NAMALWA (cell line): ENCODE results near the gene DNHD1.
"Not testable (repeated sequence)": the region's sequence is repeated elsewhere in the genome, so short reads cannot be mapped to it uniquely, and the experiment has no call there.

Experiments used
- DNase-seq: peaks from one replicate; pipeline ENCODE4 v3.0.0-alpha.2; 2015; ENCODE audit warnings: low spot score

The DNHD1 gene

DNA sequence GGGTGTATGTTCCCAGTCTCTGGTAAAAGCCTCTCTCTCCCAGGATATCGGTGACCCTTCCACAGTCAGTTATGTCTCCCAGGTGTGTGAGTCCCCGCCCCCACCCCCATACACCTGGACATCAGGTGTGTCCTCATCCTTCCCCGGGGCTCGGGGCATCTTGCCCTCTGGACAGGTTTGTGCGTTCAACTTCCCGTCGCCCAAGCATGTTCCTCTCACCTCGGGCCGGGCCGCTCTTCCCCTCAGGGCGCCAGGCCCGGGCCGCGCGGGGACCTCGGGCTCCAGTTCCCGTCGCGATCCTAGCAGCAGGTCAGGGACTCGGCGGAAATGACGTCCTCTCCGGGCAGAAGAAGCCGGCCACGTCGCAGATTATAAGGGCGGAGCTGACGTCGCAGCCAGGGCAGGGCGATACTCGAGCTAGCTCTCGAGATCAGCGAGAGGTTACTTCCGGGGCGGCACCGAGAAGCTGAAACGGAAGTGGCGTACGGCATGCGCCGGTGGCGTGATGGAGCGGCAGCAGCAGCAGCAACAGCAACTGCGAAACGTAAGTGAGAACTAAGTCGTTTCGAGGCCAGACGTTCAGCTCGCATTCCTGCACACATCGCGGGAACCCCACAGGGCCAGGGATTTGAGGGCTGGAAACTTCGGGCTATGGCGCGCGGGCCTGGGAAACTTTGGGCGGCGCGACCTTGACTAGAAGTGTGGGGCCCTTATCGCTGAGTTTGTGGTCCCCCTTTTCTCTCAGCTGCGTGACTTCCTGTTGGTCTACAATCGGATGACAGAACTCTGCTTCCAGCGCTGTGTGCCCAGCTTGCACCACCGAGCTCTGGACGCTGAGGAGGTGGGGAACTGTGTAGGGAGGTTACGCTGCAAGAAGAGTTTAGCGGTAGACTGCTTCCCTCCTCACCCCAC lies 15.8 kb upstream of the DNHD1 start, which contains the start of the genes ARFIP2 and TIMM10B:
ARFIP2 (minus strand) TSS at position 320 of the 912 bp plus-strand sequence. CDS start 910 bp downstream, outside the sequence.
TIMM10B (plus strand) TSS at position 490 of the 912 bp plus-strand sequence; CDS start at position 506, 16 bp downstream.
- peak; percentile 98 for DNase-seq

- no peak for DNase-seq
Observed at GRCh38 chr11:6481924-6482275, 15.2 kb upstream of the DNHD1 start.

DNA sequence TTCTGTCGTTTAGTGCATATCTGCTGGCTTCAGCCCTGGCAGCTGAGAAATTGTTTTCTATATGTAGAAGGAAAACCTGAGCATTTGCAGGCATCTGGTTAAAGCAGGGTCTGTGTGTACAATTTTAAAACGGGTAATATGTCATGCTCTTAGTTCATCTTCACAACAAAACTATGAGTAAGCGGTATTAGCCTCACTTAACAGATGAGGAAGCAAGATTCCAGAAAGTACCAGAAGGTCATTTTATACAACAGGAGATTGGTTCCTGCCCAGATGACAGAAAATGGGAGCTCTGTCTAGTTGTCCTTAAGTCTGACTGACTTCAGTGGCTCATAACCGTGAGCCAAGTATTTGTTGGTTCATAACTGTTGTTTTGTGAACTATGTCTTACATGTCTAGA lies 14.6 kb upstream of the DNHD1 start:
- DNase-seq: no peak

- no peak for DNase-seq
Observed at GRCh38 chr11:6483015-6483414, 14.1 kb upstream of the DNHD1 start.

DNA sequence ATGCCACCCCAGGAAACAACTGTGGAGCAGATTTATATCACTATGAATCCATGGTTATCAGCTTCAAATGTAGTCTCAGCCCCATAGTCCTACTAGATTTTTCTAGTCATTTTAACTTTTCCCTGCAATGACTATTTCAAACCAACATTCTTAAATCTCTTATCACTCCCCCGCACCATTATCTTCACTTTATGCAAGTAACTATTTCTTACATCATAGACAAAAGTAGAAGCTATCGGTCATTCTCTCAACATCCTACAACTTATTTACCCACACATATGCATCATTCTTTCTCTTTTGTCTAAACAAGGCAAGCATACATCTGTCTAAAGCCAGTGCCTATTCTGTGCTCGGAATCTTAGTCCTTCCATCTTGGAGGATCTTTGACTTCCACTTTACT lies 11.4 kb upstream of the DNHD1 start:
- no peak for DNase-seq

DNA sequence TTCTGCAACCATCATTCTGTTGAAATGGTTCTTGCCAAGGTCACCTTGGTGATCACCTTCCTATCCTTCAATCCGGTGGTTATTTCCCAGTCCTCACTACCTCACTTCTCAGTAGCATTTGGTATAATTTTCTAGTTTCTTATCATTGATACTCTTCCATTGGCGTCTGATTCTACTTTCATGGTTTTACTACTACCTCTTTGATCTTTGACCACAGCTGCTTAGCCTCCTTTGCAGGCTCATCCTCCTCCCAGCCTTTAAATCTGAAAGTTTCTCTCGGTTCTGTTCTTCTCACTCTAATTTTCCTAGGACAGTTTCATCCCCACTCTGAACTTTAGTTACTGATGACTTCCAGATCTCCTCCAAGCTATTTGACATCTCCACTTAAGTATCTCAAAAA lies 10.8 kb upstream of the DNHD1 start:
- no peak for DNase-seq

DNA sequence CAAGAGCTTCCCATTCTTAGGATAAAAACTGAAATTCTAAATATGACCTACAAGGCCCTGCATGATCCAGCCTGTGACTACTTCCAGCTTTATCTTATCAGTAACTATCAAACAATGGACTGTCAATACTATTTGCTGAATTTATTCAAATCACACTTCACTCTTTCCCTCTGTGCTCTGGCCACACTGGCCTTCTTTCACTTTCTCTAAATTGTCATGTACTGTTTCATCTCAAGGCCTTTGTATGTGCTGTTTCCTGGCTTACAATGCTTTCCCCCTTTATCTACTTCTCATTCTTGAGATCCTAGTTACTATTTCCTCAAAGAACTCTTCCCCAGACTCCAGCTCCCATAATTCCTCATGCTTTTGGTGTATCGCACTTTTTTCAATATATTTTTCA lies 10.1 kb upstream of the DNHD1 start:
- DNase-seq: no peak

- DNase-seq: no peak
Observed at GRCh38 chr11:6488342-6488741, 8.7 kb upstream of the DNHD1 start.

GRCh38 chr11:6488821-6489220 lies 8.3 kb upstream of the DNHD1 start:
- DNase-seq: no peak

DNA sequence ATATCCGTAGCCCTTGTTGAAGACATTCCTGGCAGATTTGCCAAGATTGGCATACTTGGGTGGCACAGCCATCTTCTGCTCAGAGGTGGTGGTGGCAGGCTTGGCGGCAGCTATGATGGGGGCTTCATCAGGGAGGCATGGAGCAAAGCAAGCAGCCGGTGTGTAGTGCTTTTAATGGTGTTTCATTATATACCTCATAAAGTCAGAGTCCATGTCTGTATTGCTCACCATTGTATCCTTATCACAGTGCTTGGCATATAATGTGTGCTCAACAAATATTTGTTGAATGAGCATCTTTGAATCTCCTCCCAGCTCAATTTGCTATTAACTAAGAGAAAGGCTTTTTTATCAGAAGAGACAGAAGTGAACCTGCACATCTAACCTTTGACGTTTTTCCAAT lies 7.8 kb upstream of the DNHD1 start:
- no peak for DNase-seq

GRCh38 chr11:6498121-6498520 lies 1.0 kb downstream of the DNHD1 start:
- no peak for DNase-seq

DNA sequence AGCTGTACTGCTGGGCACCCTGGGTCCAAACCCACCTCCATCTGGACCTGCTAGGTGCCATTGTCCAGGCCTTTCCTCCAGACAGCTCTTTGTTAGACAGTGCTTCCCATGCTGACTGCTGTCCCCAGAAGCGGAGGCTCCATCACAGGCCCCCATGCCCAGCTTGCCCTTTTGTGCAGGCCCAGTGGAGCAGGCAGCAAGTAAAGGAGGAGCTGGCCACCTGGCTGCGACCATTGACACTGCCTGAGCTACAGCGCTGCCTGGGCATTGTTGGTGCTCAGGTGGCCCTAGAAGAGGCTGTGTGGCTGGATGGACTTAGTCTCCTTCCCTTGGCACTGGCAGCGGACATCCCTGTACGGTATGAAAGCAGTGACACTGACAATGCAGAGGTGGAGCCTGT lies 1.5 kb downstream of the DNHD1 start:
- DNase-seq: no peak

DNA sequence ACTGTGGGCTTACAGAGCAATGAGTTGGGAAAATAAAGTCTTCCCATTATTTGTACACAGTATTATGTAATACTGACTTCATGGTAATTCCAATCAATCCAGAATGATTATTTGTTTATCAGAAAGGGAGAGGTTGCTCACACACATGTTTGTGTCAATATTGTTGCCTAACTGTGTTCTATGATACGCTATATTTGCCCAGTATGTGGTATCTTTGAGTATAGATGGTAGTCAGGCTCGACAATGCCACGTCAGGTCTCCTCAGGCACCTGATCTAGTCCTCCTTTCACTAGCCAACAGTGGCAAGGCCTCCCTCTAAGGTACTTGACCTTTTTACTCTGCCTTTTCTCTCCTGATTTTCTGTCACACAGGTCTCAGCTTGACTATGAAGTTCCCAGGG lies 5.3 kb downstream of the DNHD1 start:
- DNase-seq: no peak

- no peak for DNase-seq
Observed at GRCh38 chr11:6504166-6504565, 7.1 kb downstream of the DNHD1 start.

GRCh38 chr11:6505577-6506240 lies 8.6 kb downstream of the DNHD1 start:
- peak; percentile 62 for DNase-seq

GRCh38 chr11:6516865-6517264 lies 19.8 kb downstream of the DNHD1 start:
- DNase-seq: no peak

DNA sequence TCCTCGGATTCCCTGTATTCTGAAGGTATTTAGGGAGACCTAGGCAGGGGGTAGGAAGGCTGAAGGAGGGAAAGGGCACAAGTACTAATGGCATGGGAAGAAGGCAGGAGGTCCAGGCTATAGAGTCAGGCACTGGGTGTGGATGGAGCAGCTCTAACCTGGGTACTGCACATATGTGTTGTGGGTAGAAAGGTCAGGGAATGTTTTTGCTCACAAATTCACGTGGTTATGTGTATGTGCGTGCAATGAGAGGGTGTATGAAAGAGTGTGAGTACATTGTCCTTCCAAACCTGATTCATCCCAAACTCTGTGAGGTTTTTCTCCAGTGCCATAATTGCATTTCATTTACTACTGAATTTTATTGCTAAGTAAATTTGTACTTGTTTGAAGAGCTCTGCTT lies 23.2 kb downstream of the DNHD1 start:
- DNase-seq: no peak

GRCh38 chr11:6521946-6522345 lies 24.9 kb downstream of the DNHD1 start:
- DNase-seq: not testable (repeated sequence)

GRCh38 chr11:6523253-6523652 lies 26.2 kb downstream of the DNHD1 start:
- DNase-seq: no peak

DNA sequence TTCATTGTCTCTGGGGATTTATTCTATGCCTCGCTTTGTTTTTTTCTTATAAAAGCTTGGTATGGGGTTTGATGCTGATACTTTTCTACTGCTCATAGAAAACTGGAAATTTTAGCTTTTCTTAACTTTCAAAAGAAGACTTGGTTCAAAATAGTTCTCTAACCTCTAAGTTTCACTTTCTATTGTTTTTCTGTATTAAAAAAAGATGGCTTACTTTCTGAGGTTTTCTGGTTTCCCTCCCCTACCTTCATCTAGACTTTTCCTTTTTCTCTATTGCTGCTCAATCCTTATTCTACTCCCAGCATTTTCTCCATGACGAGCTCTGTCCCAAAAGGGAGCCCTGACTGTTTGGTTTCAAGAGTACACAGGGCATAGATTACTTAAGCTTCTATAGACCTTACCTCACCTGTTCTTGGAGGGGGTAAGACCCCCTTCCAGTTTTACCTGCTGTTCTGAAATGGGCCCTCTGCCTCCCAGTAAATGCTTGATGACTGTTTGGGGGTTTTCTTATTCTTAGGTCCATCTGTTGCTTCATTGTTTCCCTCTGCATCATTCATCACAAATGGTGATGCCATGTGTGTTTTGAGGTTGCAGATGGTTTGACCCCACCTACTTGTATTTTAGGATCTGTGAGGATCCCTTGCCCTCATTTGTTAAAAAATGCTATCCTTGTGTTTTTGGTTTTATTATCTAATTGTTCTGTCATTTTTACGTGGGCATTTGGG lies 29.5 kb downstream of the DNHD1 start:
- DNase-seq: no peak

GRCh38 chr11:6529266-6529665 lies 32.2 kb downstream of the DNHD1 start:
- DNase-seq: no peak

- no peak for DNase-seq
Observed at GRCh38 chr11:6530848-6531247, 33.8 kb downstream of the DNHD1 start.
